HG02852 (cell line): ENCODE data around the gene RPL9.
"Not testable (repeated sequence)": the region's sequence is repeated elsewhere in the genome, so short reads cannot be mapped to it uniquely, and the experiment has no call there.

Experiments
- ATAC-seq: cut with Tn5 transposase; IDR thresholded peaks from one replicate; pipeline ENCODE4 v1.9.1; 2021; ENCODE audit warnings: mild to moderate bottlenecking, moderate library complexity; ENCODE audit not compliant: unreplicated experiment

The RPL9 gene

GRCh38 chr4:39427520-39428114, 31.1 kb downstream of the RPL9 start:
- ATAC-seq, result no peak

- no peak for ATAC-seq
Observed at GRCh38 chr4:39426728-39427127, 32.0 kb downstream of the RPL9 start.

- not testable (repeated sequence) for ATAC-seq
Observed at GRCh38 chr4:39425297-39425696, 33.4 kb downstream of the RPL9 start.

- no peak for ATAC-seq
Observed at GRCh38 chr4:39422247-39422646, 36.5 kb downstream of the RPL9 start.

- ATAC-seq, result no peak
Observed at GRCh38 chr4:39415678-39416283, 42.9 kb downstream of the RPL9 start.

- ATAC-seq, result not testable (repeated sequence)
Observed at GRCh38 chr4:39411561-39411960, 47.2 kb downstream of the RPL9 start.

GRCh38 chr4:39410415-39410814, 48.3 kb downstream of the RPL9 start:
- ATAC-seq, result no peak

GRCh38 chr4:39407584-39407885, 51.2 kb downstream of the RPL9 start:
- no peak for ATAC-seq

GRCh38 chr4:39406763-39407583, 51.7 kb downstream of the RPL9 start, which contains the start of gene KLB:
KLB (plus strand) TSS chr4:39406930; CDS start chr4:39406950, 20 bp downstream.
- no peak for ATAC-seq
